ENCODE data around the gene ZNF579.
"Not testable (repeated sequence)": the region's sequence is repeated elsewhere in the genome, so short reads cannot be mapped to it uniquely, and the experiment has no call there.

Gene ZNF579

GRCh38 chr19:55584871-55585270, 4.2 kb upstream of the ZNF579 start:
- TF ChIP-seq EZH2 (IDR thresholded peaks at IDR 0.05) (no peak), POLR2AphosphoS5 (IDR thresholded peaks at IDR 0.05; ENCODE audit: borderline replicate concordance, low read depth, low read length) (no peak), FOXP2 (optimal IDR thresholded peaks at IDR 0.05; ENCODE audit: control extremely low read depth, extremely low read length, insufficient read depth) (no peak)
- no peaks in the 10 kb centered on the region for H3K9me3 ChIP-seq (ENCODE audit: low read depth, low read length)
- DNase-seq (ENCODE audit: low read depth, low spot score), result no peak
- H3K9ac ChIP-seq (ENCODE audit: insufficient read length), result peak overlapping the region; percentile 71
- peak overlapping the region; percentile 96 for H3K27ac ChIP-seq
- H3K36me3 ChIP-seq (ENCODE audit: insufficient read depth, low read length), result no peaks in the 10 kb centered on the region
- H3K4me3 ChIP-seq, result peak overlapping the region; percentile 66; the same call in 1 of the 2 replicates

GRCh38 chr19:55583897-55584296, 3.2 kb upstream of the ZNF579 start:
- H3K9ac ChIP-seq (ENCODE audit: insufficient read length); H3K36me3 ChIP-seq (ENCODE audit: insufficient read depth, low read length); H3K9me3 ChIP-seq (ENCODE audit: low read depth, low read length); H3K4me3 ChIP-seq; DNase-seq (ENCODE audit: low read depth, low spot score): not testable (repeated sequence)
- peak overlapping the region; percentile 57; the same call in 1 of the 2 replicates for H3K27ac ChIP-seq

GRCh38 chr19:55582284-55582683, 1.6 kb upstream of the ZNF579 start:
- DNase-seq (ENCODE audit: low read depth, low spot score); H3K36me3 ChIP-seq (ENCODE audit: insufficient read depth, low read length); H3K27ac ChIP-seq; H3K4me3 ChIP-seq; H3K9me3 ChIP-seq (ENCODE audit: low read depth, low read length); H3K9ac ChIP-seq (ENCODE audit: insufficient read length): not testable (repeated sequence)

GRCh38 chr19:55581823-55582223, 1.2 kb upstream of the ZNF579 start:
- Histone ChIP-seq H3K4me3 (no peak overlapping the region), H3K9me3 (ENCODE audit: low read depth, low read length) (no peaks in the 10 kb centered on the region), H3K9ac (ENCODE audit: insufficient read length) (no peak overlapping the region), H3K36me3 (ENCODE audit: insufficient read depth, low read length) (peaks cover 14% of the 10 kb centered on the region; the same call in 1 of the 2 replicates), H3K27ac (no peak overlapping the region)
- DNase-seq (ENCODE audit: low read depth, low spot score), result no peak
- TF ChIP-seq EZH2 (IDR thresholded peaks at IDR 0.05) (no peak), FOXP2 (optimal IDR thresholded peaks at IDR 0.05; ENCODE audit: control extremely low read depth, extremely low read length, insufficient read depth) (no peak), POLR2AphosphoS5 (IDR thresholded peaks at IDR 0.05; ENCODE audit: borderline replicate concordance, low read depth, low read length) (no peak)

- no peak for DNase-seq (ENCODE audit: low read depth, low spot score)
- Histone ChIP-seq H3K9me3 (ENCODE audit: low read depth, low read length) (no peaks in the 10 kb centered on the region), H3K36me3 (ENCODE audit: insufficient read depth, low read length) (peaks cover 15% of the 10 kb centered on the region; the same call in 1 of the 2 replicates), H3K9ac (ENCODE audit: insufficient read length) (peak overlapping the region; percentile 62), H3K4me3 (peak overlapping the region; percentile 94), H3K27ac (no peak overlapping the region)
- TF ChIP-seq FOXP2 (optimal IDR thresholded peaks at IDR 0.05; ENCODE audit: control extremely low read depth, extremely low read length, insufficient read depth) (no peak), POLR2AphosphoS5 (IDR thresholded peaks at IDR 0.05; ENCODE audit: borderline replicate concordance, low read depth, low read length) (no peak), EZH2 (IDR thresholded peaks at IDR 0.05) (no peak)
Observed at GRCh38 chr19:55581145-55581822, 636 bp upstream of the ZNF579 start.

- no peaks in the 10 kb centered on the region for H3K9me3 ChIP-seq (ENCODE audit: low read depth, low read length)
- DNase-seq (ENCODE audit: low read depth, low spot score), result no peak
- H3K9ac ChIP-seq (ENCODE audit: insufficient read length), result peak overlapping the region; percentile 96
- H3K4me3 ChIP-seq, result peak overlapping the region; percentile 94
- peak overlapping the region; percentile 84; the same call in 1 of the 2 replicates for H3K27ac ChIP-seq
- no peak for TF ChIP-seq POLR2AphosphoS5 (IDR thresholded peaks at IDR 0.05; ENCODE audit: borderline replicate concordance, low read depth, low read length)
- TF ChIP-seq FOXP2 (optimal IDR thresholded peaks at IDR 0.05; ENCODE audit: control extremely low read depth, extremely low read length, insufficient read depth), result no peak
- TF ChIP-seq EZH2 (IDR thresholded peaks at IDR 0.05), result no peak
- peaks cover 15% of the 10 kb centered on the region; the same call in 1 of the 2 replicates for H3K36me3 ChIP-seq (ENCODE audit: insufficient read depth, low read length)
Observed at GRCh38 chr19:55579766-55580621, 654 bp downstream of the ZNF579 start.

- H3K9ac ChIP-seq (ENCODE audit: insufficient read length), result peak overlapping the region; percentile 96
- peak overlapping the region; percentile 94 for H3K4me3 ChIP-seq
- no peak overlapping the region for H3K27ac ChIP-seq
- H3K9me3 ChIP-seq (ENCODE audit: low read depth, low read length), result no peaks in the 10 kb centered on the region
- no peak for DNase-seq (ENCODE audit: low read depth, low spot score)
- TF ChIP-seq POLR2AphosphoS5 (IDR thresholded peaks at IDR 0.05; ENCODE audit: borderline replicate concordance, low read depth, low read length) (no peak), EZH2 (IDR thresholded peaks at IDR 0.05) (no peak)
- peaks cover 15% of the 10 kb centered on the region; the same call in 1 of the 2 replicates for H3K36me3 ChIP-seq (ENCODE audit: insufficient read depth, low read length)
Observed at GRCh38 chr19:55578761-55579747, 1.6 kb downstream of the ZNF579 start.
